GM12872 (cell line): ENCODE results near the gene NKTR.

Source experiments
- CTCF ChIP-seq: IDR thresholded peaks from 3 replicates; pipeline ENCODE4 v1.5.1; 2011; ENCODE audit warnings: low read depth, mild to moderate bottlenecking, low read length, moderate library complexity; ENCODE audit not compliant: insufficient read depth

Gene NKTR

DNA sequence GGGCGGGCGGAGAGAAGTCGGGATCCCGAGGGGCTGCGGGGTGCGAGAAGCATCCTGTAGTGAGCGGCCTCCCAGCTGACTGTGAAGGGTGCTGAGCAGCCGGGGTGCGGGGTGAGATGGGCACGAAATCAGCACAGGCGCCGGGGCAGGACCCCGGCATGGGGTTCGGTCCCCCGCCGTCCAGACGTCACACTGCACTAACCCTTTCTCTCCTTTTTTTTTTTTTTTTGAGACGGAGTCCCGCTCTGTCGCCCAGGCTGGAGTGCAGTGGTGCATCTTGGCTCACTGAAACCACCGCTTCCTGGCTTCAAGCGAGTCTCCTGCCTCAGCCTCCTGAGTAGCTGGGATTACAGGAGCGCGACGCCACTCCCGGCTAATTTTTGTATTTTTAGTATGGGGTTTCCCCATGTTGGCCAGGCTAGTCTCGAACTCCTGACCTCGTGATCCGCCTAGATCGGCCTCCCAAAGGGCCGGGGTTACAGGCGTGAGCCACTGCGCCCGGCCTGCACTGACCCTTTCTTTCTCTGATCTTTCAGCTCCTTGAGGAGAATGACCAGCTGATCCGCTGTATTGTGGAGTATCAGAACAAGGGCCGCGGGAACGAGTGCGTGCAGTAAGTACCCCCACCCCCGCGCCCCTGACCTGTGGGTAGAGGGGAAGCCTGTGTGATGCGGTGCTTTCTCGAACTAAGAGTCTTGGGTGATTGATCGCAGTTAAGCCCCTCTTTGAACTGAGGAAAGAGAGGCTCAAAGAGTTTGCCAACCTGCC, 9.3 kb upstream of the NKTR start:
- TF ChIP-seq CTCF = no peak

DNA sequence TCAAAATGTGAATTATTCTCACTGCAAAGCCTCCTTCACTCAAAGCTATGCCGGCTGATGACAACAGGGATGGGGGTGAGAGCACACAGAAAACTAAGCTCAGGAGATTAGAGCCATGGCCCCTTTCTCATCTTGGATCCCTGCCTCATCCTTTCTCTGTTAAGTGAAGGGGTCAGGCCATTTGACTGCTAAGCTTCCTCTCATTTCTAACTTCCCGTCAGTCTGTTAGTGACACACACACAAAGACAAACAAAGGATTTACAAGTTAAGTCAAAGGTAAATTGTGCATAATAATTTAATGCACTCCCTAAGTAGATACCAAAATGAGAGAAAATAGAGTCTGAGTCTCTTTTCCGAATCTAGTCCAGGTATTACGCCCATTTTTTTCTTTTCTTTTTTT, 8.7 kb upstream of the NKTR start:
- no peak for TF ChIP-seq CTCF

DNA sequence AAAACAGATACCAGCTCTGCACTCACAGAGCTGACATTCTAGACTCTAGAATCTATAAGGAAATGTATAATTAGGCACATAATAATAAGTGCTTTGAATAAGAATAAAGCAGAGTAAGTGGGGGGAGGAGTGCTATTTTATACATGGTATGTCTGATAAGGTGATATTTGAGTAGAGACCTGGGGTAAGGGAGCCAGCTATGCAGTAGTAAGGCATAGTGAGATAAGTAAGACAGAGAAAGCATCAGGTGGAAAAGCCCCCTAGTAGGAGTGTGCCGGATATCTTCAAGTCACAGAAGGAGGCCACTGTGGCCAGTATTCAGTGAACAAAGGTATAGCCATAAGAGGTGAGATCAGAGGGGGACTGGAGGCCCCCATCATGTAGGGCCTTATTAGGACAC, 6.9 kb upstream of the NKTR start:
- no peak for TF ChIP-seq CTCF

GRCh38 chr3:42595682-42596081, 4.8 kb upstream of the NKTR start:
- TF ChIP-seq CTCF = no peak

- TF ChIP-seq CTCF = 0 out of 3 replicates have a peak, but pooled peaks have one; percentile 11
Measured at GRCh38 chr3:42600958-42601675, 631 bp downstream of the NKTR start.

- peak; percentile 50; the same call in 2 of the 3 replicates for TF ChIP-seq CTCF
Measured at GRCh38 chr3:42601896-42602581, 1.6 kb downstream of the NKTR start.

DNA sequence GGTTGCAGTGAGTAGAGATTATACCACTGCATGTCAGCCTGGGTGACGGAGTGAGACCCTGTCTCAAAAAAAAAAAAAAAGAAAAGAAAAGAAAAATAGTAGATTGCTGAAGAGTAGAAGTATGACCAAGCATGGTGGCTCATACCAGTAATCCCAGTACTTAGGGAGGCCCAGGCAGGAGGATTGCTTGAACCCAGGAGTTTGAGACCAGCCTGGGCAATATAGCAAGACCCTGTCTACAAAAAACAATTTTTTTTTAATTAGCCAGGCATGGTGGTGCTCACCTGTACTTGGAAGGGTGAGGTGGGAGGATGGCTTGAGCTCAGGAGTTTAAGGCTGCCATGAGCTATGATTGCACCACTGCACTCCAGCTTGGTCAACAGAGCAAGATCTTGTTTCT, 2.5 kb downstream of the NKTR start:
- no peak for TF ChIP-seq CTCF
